GM12801 (cell line): ENCODE measurements around the gene NEMP2.

Experiments
- CTCF ChIP-seq: IDR thresholded peaks from one replicate; pipeline ENCODE4 v1.5.1; 2011; ENCODE audit warnings: control low read depth; ENCODE audit not compliant: insufficient read length; ENCODE audit errors: extremely low read depth

NEMP2 gene

GRCh38 chr2:190499273-190499672 lies 35.2 kb downstream of the NEMP2 start:
- TF ChIP-seq CTCF = no peak

- no peak for TF ChIP-seq CTCF
These were observed 37.1 kb downstream of the NEMP2 start for GRCh38 chr2:190497428-190497827.

GRCh38 chr2:190493095-190493494 lies 41.4 kb downstream of the NEMP2 start:
- no peak for TF ChIP-seq CTCF

- TF ChIP-seq CTCF = no peak
These were observed 44.0 kb downstream of the NEMP2 start for GRCh38 chr2:190490502-190490901.

- no peak for TF ChIP-seq CTCF
These were observed 45.0 kb downstream of the NEMP2 start for GRCh38 chr2:190489475-190489874.

GRCh38 chr2:190488516-190489233 lies 45.8 kb downstream of the NEMP2 start:
- TF ChIP-seq CTCF = no peak

GRCh38 chr2:190486037-190486623 lies 48.4 kb downstream of the NEMP2 start:
- TF ChIP-seq CTCF = no peak
